OCI-LY3 (cell line): ENCODE results near the gene KRT79.
"Not testable (repeated sequence)": the region's sequence is repeated elsewhere in the genome, so short reads cannot be mapped to it uniquely, and the experiment has no call there.

Source experiments
- H2AFZ ChIP-seq: fragments of 200-600, 300-600 bp; shearing (Covaris generic); 2 replicates; pipeline ENCODE4 v1.6.0; 2014; ENCODE audit warnings: antibody characterized with exemption, low read depth, low read length
- H3K27ac ChIP-seq: fragments of 200-600, 300-600 bp; sonication (generic); 2 replicates; pipeline ENCODE4 v1.5.1; 2014; ENCODE audit warnings: mild to moderate bottlenecking, low read length, moderate library complexity, mixed read lengths
- H3K27me3 ChIP-seq: fragments of 200-600, 300-600 bp; sonication (generic); 2 replicates; pipeline ENCODE4 v1.6.1; 2014; ENCODE audit warnings: low read depth, low read length, mixed read lengths
- H3K36me3 ChIP-seq: fragments of 200-600, 300-600 bp; sonication (generic); replicated peaks from 2 replicates; pipeline ENCODE3; 2014; ENCODE audit warnings: low read depth, low read length, mixed read lengths
- H3K4me1 ChIP-seq: fragments of 300-600, 200-600 bp; sonication (generic); 2 replicates; pipeline ENCODE4 v1.6.1; 2014; ENCODE audit warnings: low read length, mixed read lengths
- H3K4me2 ChIP-seq: fragments of 200-600, 300-600 bp; sonication (generic); 2 replicates; pipeline ENCODE4 v1.6.1; 2014; ENCODE audit warnings: low read length, mixed read lengths
- H3K4me3 ChIP-seq: fragments of 300-600, 200-600 bp; sonication (generic); 2 replicates; pipeline ENCODE4 v1.5.1; 2014; ENCODE audit warnings: antibody characterized with exemption, mild to moderate bottlenecking, low read length, moderate library complexity
- H3K79me2 ChIP-seq: fragments of 300-600, 200-600 bp; shearing (Covaris generic); 2 replicates; pipeline ENCODE4 v1.6.1; 2014; ENCODE audit warnings: mild to moderate bottlenecking, low read length, mixed read lengths
- H3K9ac ChIP-seq: fragments of 300-600, 200-600 bp; shearing (Covaris generic); 2 replicates; pipeline ENCODE4 v1.6.0; 2014; ENCODE audit warnings: mild to moderate bottlenecking, low read length, moderate library complexity
- H3K9me3 ChIP-seq: fragments of 200-600, 300-600 bp; shearing (Covaris generic); 2 replicates; pipeline ENCODE4 v1.6.1; 2014; ENCODE audit warnings: low read length, mixed read lengths; ENCODE audit not compliant: insufficient read depth
- H4K20me1 ChIP-seq: fragments of 200-600, 300-600 bp; sonication (generic); 2 replicates; pipeline ENCODE4 v1.6.1; 2016; ENCODE audit warnings: low read length, mixed read lengths; ENCODE audit not compliant: insufficient read depth
- EZH2phosphoT487 ChIP-seq: fragments of 200-600 bp; shearing (Covaris generic); IDR thresholded peaks from 2 replicates; pipeline ENCODE4 v1.6.1; 2018; ENCODE audit warnings: antibody characterized with exemption, mixed run types, low read depth
- TF ChIP-seq, protein P1 (sequence below): fragments of 200-600, 300-600 bp; sonication (generic); IDR thresholded peaks from 2 replicates; pipeline ENCODE4 v1.5.1; 2014; ENCODE audit warnings: antibody characterized with exemption, low read length, low read depth

KRT79 gene

DNA sequence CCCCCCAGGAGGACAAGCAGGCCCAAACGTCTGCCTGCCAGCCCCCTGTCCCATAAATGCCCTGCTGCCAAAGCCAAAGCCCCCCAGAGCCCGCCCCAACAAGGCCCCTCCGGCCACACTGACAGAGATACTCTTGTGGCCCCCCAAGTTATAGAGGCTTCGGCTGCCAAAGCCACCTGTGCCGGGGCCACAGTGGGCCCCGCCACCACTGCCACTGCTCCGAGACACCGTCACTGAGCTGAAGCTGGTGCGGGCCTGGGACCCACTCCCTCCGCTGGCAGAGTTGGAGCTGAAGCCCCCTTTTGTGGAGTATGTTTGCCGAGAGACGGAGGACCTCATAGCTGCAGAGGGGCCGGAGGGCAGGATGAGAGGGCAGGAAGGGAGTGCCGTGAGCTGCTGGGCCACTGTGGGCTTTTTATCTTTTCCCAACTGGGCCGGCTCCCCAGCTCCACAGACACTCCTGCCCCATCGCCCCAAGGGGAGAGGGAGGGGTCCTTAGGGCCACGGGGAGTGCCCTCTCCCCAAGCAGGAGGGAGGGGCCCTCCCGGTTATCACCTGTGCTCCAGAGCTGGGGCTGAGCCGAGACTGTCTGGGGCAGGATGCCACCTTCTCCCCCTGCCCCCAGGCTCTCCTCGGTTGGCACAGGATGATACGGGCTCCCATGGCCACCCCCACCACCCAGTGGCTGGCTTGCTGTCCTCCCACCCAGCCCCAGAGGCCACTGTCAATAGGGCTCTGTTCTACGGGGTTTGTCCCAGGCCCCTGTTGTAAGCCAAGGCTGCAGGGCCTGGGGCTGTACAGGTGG is at the start of gene KRT79:
Gene KRT79 (minus strand): TSS at position 390 of the 805 bp plus-strand sequence. CDS start 51 bp downstream, at position 339.
- TF ChIP-seq, protein P1, sequence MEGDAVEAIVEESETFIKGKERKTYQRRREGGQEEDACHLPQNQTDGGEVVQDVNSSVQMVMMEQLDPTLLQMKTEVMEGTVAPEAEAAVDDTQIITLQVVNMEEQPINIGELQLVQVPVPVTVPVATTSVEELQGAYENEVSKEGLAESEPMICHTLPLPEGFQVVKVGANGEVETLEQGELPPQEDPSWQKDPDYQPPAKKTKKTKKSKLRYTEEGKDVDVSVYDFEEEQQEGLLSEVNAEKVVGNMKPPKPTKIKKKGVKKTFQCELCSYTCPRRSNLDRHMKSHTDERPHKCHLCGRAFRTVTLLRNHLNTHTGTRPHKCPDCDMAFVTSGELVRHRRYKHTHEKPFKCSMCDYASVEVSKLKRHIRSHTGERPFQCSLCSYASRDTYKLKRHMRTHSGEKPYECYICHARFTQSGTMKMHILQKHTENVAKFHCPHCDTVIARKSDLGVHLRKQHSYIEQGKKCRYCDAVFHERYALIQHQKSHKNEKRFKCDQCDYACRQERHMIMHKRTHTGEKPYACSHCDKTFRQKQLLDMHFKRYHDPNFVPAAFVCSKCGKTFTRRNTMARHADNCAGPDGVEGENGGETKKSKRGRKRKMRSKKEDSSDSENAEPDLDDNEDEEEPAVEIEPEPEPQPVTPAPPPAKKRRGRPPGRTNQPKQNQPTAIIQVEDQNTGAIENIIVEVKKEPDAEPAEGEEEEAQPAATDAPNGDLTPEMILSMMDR, result no peak
- no peak for TF ChIP-seq EZH2phosphoT487
- H3K9ac ChIP-seq, result no peak within 1 kb of the TSS

GRCh38 chr12:52880499-52880898 is 46.4 kb upstream of the KRT79 start:
- peak overlapping the region; percentile 91 for H3K4me2 ChIP-seq
- H3K27me3 ChIP-seq, H3K4me1 ChIP-seq, H4K20me1 ChIP-seq, H3K9me3 ChIP-seq, H3K79me2 ChIP-seq, H3K9ac ChIP-seq, H3K27ac ChIP-seq, H3K36me3 ChIP-seq: not testable (repeated sequence)
- H3K4me3 ChIP-seq, result peak overlapping the region; percentile 76; the same call in 1 of the 2 replicates
- H2AFZ ChIP-seq, result 0 out of 2 replicates have a peak overlapping the region, but pooled peaks have one; percentile 70

More for the DNA sequence above, at the start of gene KRT79:
- Histone ChIP-seq H3K36me3 (no peaks in the 10 kb centered on the region), H3K27me3 (peaks cover 36% of the 10 kb centered on the region), H4K20me1 (no peaks in the 10 kb centered on the region), H3K4me3 (no peak within 1 kb of the TSS), H3K79me2 (no peaks in the 10 kb centered on the region), H3K4me1 (peaks cover 6% of the 10 kb centered on the region), H3K27ac (no peak within 1 kb of the TSS), H2AFZ (no peak within 1 kb of the TSS), H3K9me3 (no peaks in the 10 kb centered on the region), H3K4me2 (no peak within 1 kb of the TSS)

- Histone ChIP-seq H3K27me3 (no peaks in the 10 kb centered on the region), H3K9ac (peak overlapping the region; percentile 60), H3K4me2 (peak overlapping the region; percentile 91), H4K20me1 (no peaks in the 10 kb centered on the region), H3K36me3 (no peaks in the 10 kb centered on the region), H3K79me2 (no peaks in the 10 kb centered on the region), H2AFZ (peak overlapping the region; percentile 88), H3K27ac (no peak overlapping the region), H3K4me1 (peaks cover 9% of the 10 kb centered on the region), H3K9me3 (no peaks in the 10 kb centered on the region), H3K4me3 (peak overlapping the region; percentile 76)
- TF ChIP-seq, protein P1, result peak; percentile 72
- no peak for TF ChIP-seq EZH2phosphoT487
Measured at GRCh38 chr12:52879394-52880351, 45.6 kb upstream of the KRT79 start.

DNA sequence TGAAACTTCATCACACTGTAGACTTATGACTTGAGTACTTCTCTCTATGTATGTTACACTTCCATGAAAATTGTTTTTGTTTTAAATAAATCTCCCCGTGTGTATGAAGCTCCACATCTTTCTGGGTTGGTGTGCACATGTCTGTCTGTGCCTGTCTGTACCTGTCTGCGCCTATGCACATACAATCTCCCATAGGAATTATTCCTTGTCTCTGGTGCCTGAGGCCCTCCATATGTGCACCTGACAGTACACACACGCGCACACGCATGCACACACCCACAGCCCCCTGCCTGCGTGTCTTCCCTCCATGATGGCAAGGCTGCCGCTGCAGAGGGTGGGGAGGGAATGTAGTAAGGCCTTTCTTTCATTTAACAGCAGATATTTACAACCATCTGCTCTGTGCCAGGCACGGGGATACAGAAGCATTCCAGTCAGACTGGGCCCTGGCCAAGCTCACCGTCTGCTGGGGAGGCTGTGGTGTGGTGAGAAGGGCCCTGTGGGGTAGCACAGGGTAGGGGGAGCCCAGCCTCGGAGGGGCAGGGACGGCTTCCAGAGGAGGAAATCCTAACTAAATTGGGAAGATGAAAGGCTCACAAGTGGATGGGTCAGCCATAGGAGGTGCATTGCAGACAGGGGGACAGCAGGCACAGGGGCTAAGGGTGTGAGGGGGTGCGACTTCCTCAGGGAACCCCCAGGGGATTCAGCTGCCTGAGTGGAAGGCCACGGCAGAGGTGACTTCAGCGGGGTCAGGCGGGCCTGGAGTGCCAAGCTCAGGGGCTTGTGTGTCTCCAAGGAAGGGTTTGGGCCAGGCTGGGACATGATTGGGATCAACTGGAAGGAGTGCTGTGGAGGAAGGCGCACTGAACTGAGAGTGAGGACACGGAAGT is 44.6 kb upstream of the KRT79 start:
- Histone ChIP-seq H2AFZ (peak overlapping the region; percentile 88), H3K4me1 (peaks cover 8% of the 10 kb centered on the region), H3K36me3 (no peaks in the 10 kb centered on the region), H4K20me1 (no peaks in the 10 kb centered on the region), H3K9me3 (no peaks in the 10 kb centered on the region), H3K9ac (peak overlapping the region; percentile 60), H3K4me3 (peak overlapping the region; percentile 76), H3K79me2 (no peaks in the 10 kb centered on the region), H3K27ac (no peak overlapping the region), H3K27me3 (no peaks in the 10 kb centered on the region), H3K4me2 (peak overlapping the region; percentile 91)
- TF ChIP-seq EZH2phosphoT487, result no peak
- TF ChIP-seq, protein P1, result no peak
